Measurements from ENCODE around the gene FKBP7.
"Not testable (repeated sequence)": the region's sequence is repeated elsewhere in the genome, so short reads cannot be mapped to it uniquely, and the experiment has no call there.

Gene FKBP7

GRCh38 chr2:178450524-178450773 lies 28.0 kb downstream of the FKBP7 start:
- peak in 2 of 3 experiments; percentile 42 to 68 for DNase-seq (ENCODE audit: low read depth in 2 of 3, low spot score in 2 of 3)

- no peak for DNase-seq (ENCODE audit: low read depth in 2 of 3, low spot score in 2 of 3)
Observed at GRCh38 chr2:178449700-178450523, 28.5 kb downstream of the FKBP7 start.

- no peak for DNase-seq (ENCODE audit: low read depth in 2 of 3, low spot score in 2 of 3)
Observed at GRCh38 chr2:178448968-178449661, 29.3 kb downstream of the FKBP7 start.

- no peak for DNase-seq (ENCODE audit: low read depth in 2 of 3, low spot score in 2 of 3)
Observed at GRCh38 chr2:178441426-178441825, 37.0 kb downstream of the FKBP7 start.

GRCh38 chr2:178436662-178437061 lies 41.7 kb downstream of the FKBP7 start:
- no peak for DNase-seq (ENCODE audit: low read depth in 2 of 3, low spot score in 2 of 3)

- DNase-seq (ENCODE audit: low read depth in 2 of 3, low spot score in 2 of 3): no peak
Observed at GRCh38 chr2:178429336-178429735, 49.1 kb downstream of the FKBP7 start.

GRCh38 chr2:178428396-178428806 lies 50.0 kb downstream of the FKBP7 start:
- no peak for DNase-seq (ENCODE audit: low read depth in 2 of 3, low spot score in 2 of 3)

- no peak for DNase-seq (ENCODE audit: low read depth in 2 of 3, low spot score in 2 of 3)
Observed at GRCh38 chr2:178427458-178427857, 50.9 kb downstream of the FKBP7 start.

GRCh38 chr2:178426388-178426787 lies 52.0 kb downstream of the FKBP7 start:
- DNase-seq (ENCODE audit: low read depth in 2 of 3, low spot score in 2 of 3): no peak

- DNase-seq (ENCODE audit: low read depth in 2 of 3, low spot score in 2 of 3): no peak
Observed at GRCh38 chr2:178425255-178425827, 53.1 kb downstream of the FKBP7 start.

- DNase-seq (ENCODE audit: low read depth in 2 of 3, low spot score in 2 of 3): not testable (repeated sequence)
Observed at GRCh38 chr2:178423746-178424145, 54.7 kb downstream of the FKBP7 start.

GRCh38 chr2:178422097-178422496 lies 56.3 kb downstream of the FKBP7 start:
- DNase-seq (ENCODE audit: low read depth in 2 of 3, low spot score in 2 of 3): no peak

GRCh38 chr2:178420463-178420999 lies 57.9 kb downstream of the FKBP7 start:
- DNase-seq (ENCODE audit: low read depth in 2 of 3, low spot score in 2 of 3): no peak

- no peak for DNase-seq (ENCODE audit: low read depth in 2 of 3, low spot score in 2 of 3)
Observed at GRCh38 chr2:178419123-178419522, 59.3 kb downstream of the FKBP7 start.

- no peak for DNase-seq (ENCODE audit: low read depth in 2 of 3, low spot score in 2 of 3)
Observed at GRCh38 chr2:178418426-178418825, 60.0 kb downstream of the FKBP7 start.

- no peak for DNase-seq (ENCODE audit: low read depth in 2 of 3, low spot score in 2 of 3)
Observed at GRCh38 chr2:178417916-178418315, 60.5 kb downstream of the FKBP7 start.

GRCh38 chr2:178415979-178416378 lies 62.4 kb downstream of the FKBP7 start:
- no peak for DNase-seq (ENCODE audit: low read depth in 2 of 3, low spot score in 2 of 3)

GRCh38 chr2:178414266-178415247 lies 63.8 kb downstream of the FKBP7 start:
- peak; percentile 43 to 66 (median 49) for DNase-seq (ENCODE audit: low read depth in 2 of 3, low spot score in 2 of 3)
